DOHH2 (cell line): ENCODE data around the gene IGFBP3.

Experiments used
- EZH2phosphoT487 ChIP-seq: fragments of 200-600 bp; sonication (generic); IDR thresholded peaks from 2 replicates; pipeline ENCODE4 v1.6.1; 2017; ENCODE audit warnings: borderline replicate concordance, mild to moderate bottlenecking, antibody characterized with exemption, low read length, moderate library complexity, mixed read lengths
- TF ChIP-seq, protein P1 (sequence below): fragments of 200-600 bp; sonication (generic); IDR thresholded peaks from one replicate; pipeline ENCODE4 v1.5.1; 2014; ENCODE audit warnings: antibody characterized with exemption, mild to moderate bottlenecking, low read depth, low read length; ENCODE audit not compliant: poor library complexity, severe bottlenecking

DNA sequence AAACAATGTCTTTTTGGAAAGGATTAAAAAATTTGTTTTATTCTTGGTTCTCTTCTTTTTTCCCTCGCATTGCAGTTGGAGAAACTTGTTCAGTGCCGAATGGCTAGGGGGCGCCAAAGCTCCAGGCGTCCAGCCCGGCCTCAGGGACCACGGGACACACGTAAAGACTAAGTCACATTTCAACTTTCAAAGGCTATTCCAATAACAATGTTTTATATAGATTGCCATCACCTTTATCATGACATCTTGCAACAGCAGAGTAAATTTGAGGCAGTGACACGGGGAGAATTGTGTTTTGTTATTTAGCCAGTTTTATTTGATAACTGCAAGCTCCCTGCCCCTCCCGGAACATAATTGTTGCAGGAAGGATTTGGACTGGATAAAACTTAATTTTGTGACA, 2.2 kb upstream of the IGFBP3 start:
- TF ChIP-seq, protein P1, sequence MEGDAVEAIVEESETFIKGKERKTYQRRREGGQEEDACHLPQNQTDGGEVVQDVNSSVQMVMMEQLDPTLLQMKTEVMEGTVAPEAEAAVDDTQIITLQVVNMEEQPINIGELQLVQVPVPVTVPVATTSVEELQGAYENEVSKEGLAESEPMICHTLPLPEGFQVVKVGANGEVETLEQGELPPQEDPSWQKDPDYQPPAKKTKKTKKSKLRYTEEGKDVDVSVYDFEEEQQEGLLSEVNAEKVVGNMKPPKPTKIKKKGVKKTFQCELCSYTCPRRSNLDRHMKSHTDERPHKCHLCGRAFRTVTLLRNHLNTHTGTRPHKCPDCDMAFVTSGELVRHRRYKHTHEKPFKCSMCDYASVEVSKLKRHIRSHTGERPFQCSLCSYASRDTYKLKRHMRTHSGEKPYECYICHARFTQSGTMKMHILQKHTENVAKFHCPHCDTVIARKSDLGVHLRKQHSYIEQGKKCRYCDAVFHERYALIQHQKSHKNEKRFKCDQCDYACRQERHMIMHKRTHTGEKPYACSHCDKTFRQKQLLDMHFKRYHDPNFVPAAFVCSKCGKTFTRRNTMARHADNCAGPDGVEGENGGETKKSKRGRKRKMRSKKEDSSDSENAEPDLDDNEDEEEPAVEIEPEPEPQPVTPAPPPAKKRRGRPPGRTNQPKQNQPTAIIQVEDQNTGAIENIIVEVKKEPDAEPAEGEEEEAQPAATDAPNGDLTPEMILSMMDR, result peak; percentile 99
- no peak for TF ChIP-seq EZH2phosphoT487
